Lung (tissue), 12 donors: ENCODE measurements around the gene RXRA. TPM values are rescaled to one million over a fixed set of nuclear protein-coding genes. Genes with fewer than 3 reads are reported as not detected.
A peak's percentile ranks its signal among the peaks of the same experiment; 100 is the strongest.

Experiments
- ATAC-seq: fragments of 200-7000 bp; cut with Tn5 transposase; one replicate; pipeline ENCODE4 v1.9.1; 2020; ENCODE audit warnings: moderate number of reproducible peaks; ENCODE audit not compliant: insufficient read depth, low FRiP score
- DNase-seq, 3 donors: peaks; one replicate each; pipeline ENCODE4 v3.0.0-alpha.2; 2013 to 2017
- H3K27ac ChIP-seq, 2 donors: one replicate each; pipeline ENCODE4 v1.5.1; 2013; ENCODE audit warnings: mild to moderate bottlenecking in 2 of 2, moderate library complexity in 2 of 2, control low read depth in 1 of 2, inconsistent platforms in 1 of 2, low read depth in 1 of 2, low read length in 1 of 2
- H3K27me3 ChIP-seq, 3 donors: one replicate each; pipeline ENCODE4 v1.5.1; 2013; ENCODE audit warnings: low read length in 2 of 3; ENCODE audit not compliant: control insufficient read depth in 3 of 3, insufficient read depth in 3 of 3
- H3K36me3 ChIP-seq, 4 donors: one replicate each; pipeline ENCODE4 v1.5.1; 2013; ENCODE audit warnings: low read length in 4 of 4, mild to moderate bottlenecking in 1 of 4, moderate library complexity in 1 of 4; ENCODE audit not compliant: control insufficient read depth in 4 of 4, insufficient read depth in 4 of 4
- H3K4me1 ChIP-seq, 5 donors: one replicate each; pipeline ENCODE4 v1.5.1; 2013; ENCODE audit warnings: low read length in 5 of 5, mild to moderate bottlenecking in 2 of 5, moderate library complexity in 1 of 5; ENCODE audit not compliant: control insufficient read depth in 5 of 5, insufficient read depth in 5 of 5
- H3K4me3 ChIP-seq: one replicate; pipeline ENCODE4 v1.5.1; 2013; ENCODE audit warnings: mild to moderate bottlenecking, control low read depth, moderate library complexity
- H3K9ac ChIP-seq, 2 donors: one replicate each; pipeline ENCODE4 v1.5.1; 2013; ENCODE audit warnings: low read length in 2 of 2, control low read depth in 1 of 2; ENCODE audit not compliant: insufficient read depth in 1 of 2
- H3K9me3 ChIP-seq, 4 donors: one replicate each; pipeline ENCODE4 v1.5.1; 2013; ENCODE audit warnings: low read length in 3 of 4, mild to moderate bottlenecking in 1 of 4, moderate library complexity in 1 of 4; ENCODE audit not compliant: control insufficient read depth in 4 of 4, insufficient read depth in 3 of 4
- CTCF ChIP-seq: IDR thresholded peaks from 2 replicates; pipeline ENCODE4 v1.5.1; 2012; ENCODE audit warnings: mild to moderate bottlenecking; ENCODE audit errors: control extremely low read depth, extremely low read depth
- WGBS, 2 donors: extraction: QIAGEN DNeasy Blood & Tissue Kit; methylation state at CpG; one replicate each; pipeline ENCODE4 v1.1.7; 2013; 5-methylcytosine and 5-hydroxymethylcytosine counted together
- polyA plus RNA-seq, 2 donors: library from polyadenylated mRNA; stranded (reverse); fragments of 200-250 nt; gene quantifications; one replicate each; pipeline ENCODE4 v1.2.1, GENCODE V29; 2013
- total RNA-seq, 2 donors: library from RNA; depleted of rRNA in 1 of 2; stranded (reverse); fragments of >200 nt in 1 of 2; gene quantifications; one replicate each; pipeline ENCODE4 v1.2.1, GENCODE V29; 2014 to 2021
- donor health status: control.
- donor health status: control.
- donor health status: Bipolar disorder and iron deficiency.
- donor health status: healthy.
- donor health status: DM: yes; HTN: yes; CAD: no.

RXRA gene
- total and polyA plus RNA-seq, 4 donors: 24.2 to 85.2 (median 52.2) TPM

GRCh38 chr9:134380542-134381271 lies 54.5 kb downstream of the RXRA start:
- Histone ChIP-seq H3K9ac (no peak overlapping the region), H3K9me3 (no peaks in the 10 kb centered on the region), H3K36me3 (no peaks in the 10 kb centered on the region), H3K27ac (no peak overlapping the region), H3K4me1 (peaks cover 20 to 74% (median 44%) of the 10 kb centered on the region in 5 donors), H3K27me3 (no peaks in the 10 kb centered on the region), H3K4me3 (no peak overlapping the region)
- WGBS, 2 donors: 76 to 87% methylated on average over 16 of the region's 16 CpGs
- DNase-seq (no peak), ATAC-seq (no peak)
- TF ChIP-seq CTCF: no peak

GRCh38 chr9:134381272-134381661 lies 55.0 kb downstream of the RXRA start:
- Histone ChIP-seq H3K9me3 (no peaks in the 10 kb centered on the region), H3K4me1 (peaks cover 18 to 74% (median 41%) of the 10 kb centered on the region in 5 donors)
- 88 to 91% methylated on average over 5 to 7 of the region's 7 CpGs for WGBS, 2 donors

GRCh38 chr9:134381671-134382516 lies 55.6 kb downstream of the RXRA start:
- no peak overlapping the region for H3K9ac ChIP-seq
- ATAC-seq: no peak

More at GRCh38 chr9:134381272-134381661, 55.0 kb downstream of the RXRA start:
- no peaks in the 10 kb centered on the region for H3K27me3 ChIP-seq
- no peak for DNase-seq
- no peak overlapping the region for H3K27ac ChIP-seq
- no peak overlapping the region for H3K9ac ChIP-seq
- H3K4me3 ChIP-seq: no peak overlapping the region
- H3K36me3 ChIP-seq: no peaks in the 10 kb centered on the region
- ATAC-seq: no peak
- no peak for TF ChIP-seq CTCF

More at GRCh38 chr9:134381671-134382516, 55.6 kb downstream of the RXRA start:
- Histone ChIP-seq H3K36me3 (no peaks in the 10 kb centered on the region), H3K4me3 (no peak overlapping the region), H3K9me3 (no peaks in the 10 kb centered on the region), H3K27me3 (no peaks in the 10 kb centered on the region), H3K27ac (no peak overlapping the region), H3K4me1 (peaks cover 15 to 73% (median 43%) of the 10 kb centered on the region in 5 donors)
- no peak for TF ChIP-seq CTCF
- DNase-seq: peak in 1 of 3 donors; percentile 73
- WGBS, 2 donors: 30 to 43% methylated on average over 21 of the region's 21 CpGs
